ENCODE results near the gene OPCML.

The OPCML gene

GRCh38 chr11:133425245-133425644, 107.1 kb downstream of the OPCML start:
- H2BK120ac ChIP-seq (ENCODE audit: low read depth, low read length): no peak overlapping the region
- no peak overlapping the region for H2AFZ ChIP-seq (ENCODE audit: low read length)
- no peaks in the 10 kb centered on the region for H3K79me1 ChIP-seq (ENCODE audit: low read depth, low read length)
- peaks cover 5 to 16% of the 10 kb centered on the region in 2 donors for H3K4me1 ChIP-seq (ENCODE audit: control insufficient read depth in 2 of 2, insufficient read depth in 1 of 2, low read depth in 1 of 2, low read length in 2 of 2)
- no peak overlapping the region for H3K23ac ChIP-seq (ENCODE audit: low read depth, low read length, poor library complexity)
- H3K18ac ChIP-seq (ENCODE audit: low read length): no peak overlapping the region
- H2BK12ac ChIP-seq (ENCODE audit: low read length): no peak overlapping the region
- H2AK5ac ChIP-seq (ENCODE audit: low read depth, low read length): no peak overlapping the region
- H2BK5ac ChIP-seq (ENCODE audit: low read length): no peak overlapping the region
- H3K4ac ChIP-seq (ENCODE audit: low read length): no peak overlapping the region
- peaks cover 0 to 6% of the 10 kb centered on the region in 2 donors for H3K9me3 ChIP-seq (replicated peaks in 1 of 2; ENCODE audit: control insufficient read depth in 2 of 2, insufficient read depth in 1 of 2, low read depth in 1 of 2, low read length in 2 of 2)
- no peak overlapping the region for H3K9ac ChIP-seq (ENCODE audit: low read depth, low read length, poor library complexity)
- H4K91ac ChIP-seq (ENCODE audit: low read depth, low read length, poor library complexity): no peak overlapping the region
- no peak overlapping the region for H3K27ac ChIP-seq (replicated peaks; ENCODE audit: low read length)
- no peak overlapping the region for H2BK15ac ChIP-seq (ENCODE audit: low read length)
- no peak overlapping the region for H3K14ac ChIP-seq (ENCODE audit: low read length)
- H3K36me3 ChIP-seq (replicated peaks in 1 of 2; ENCODE audit: control insufficient read depth in 2 of 2, insufficient read depth in 2 of 2, low read length in 2 of 2): no peaks in the 10 kb centered on the region
- no peak overlapping the region for H3K4me3 ChIP-seq (ENCODE audit: low read length in 2 of 2)
- no peak overlapping the region for H3K4me2 ChIP-seq (ENCODE audit: insufficient read depth, low read length, poor library complexity, severe bottlenecking)
- H4K8ac ChIP-seq (ENCODE audit: low read depth, low read length): no peak overlapping the region
- no CpG with 5 or more reads among the region's 1 CpG for WGBS, 2 donors (ENCODE audit: extremely low coverage in 2 of 2, insufficient read length in 2 of 2, insufficient replicate concordance in 1 of 2)
- H3K27me3 ChIP-seq (ENCODE audit: control insufficient read depth in 3 of 3, insufficient read depth in 3 of 3, low read depth in 1 of 3, low read length in 3 of 3): no peaks in the 10 kb centered on the region
- DNase-seq (ENCODE audit: low spot score): no peak

DNA sequence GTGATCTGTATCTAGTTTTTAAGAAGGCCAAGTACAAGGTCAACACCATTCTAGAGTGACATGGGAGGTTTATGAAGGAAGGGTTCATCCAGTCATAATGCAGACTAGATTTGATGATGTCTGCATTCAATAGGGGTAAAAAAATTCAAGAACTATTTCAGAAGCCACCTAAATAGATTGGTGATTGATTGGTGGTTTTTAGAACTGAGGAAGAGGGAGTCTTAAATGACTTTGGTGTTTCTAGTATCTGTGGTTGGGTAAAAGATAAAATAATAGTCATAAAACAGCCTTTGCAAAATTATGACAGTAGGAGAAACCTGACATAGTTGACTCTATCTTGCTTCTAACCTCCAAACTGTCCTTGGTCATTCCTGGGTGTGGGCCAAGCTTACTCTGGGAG, 114.1 kb downstream of the OPCML start:
- Histone ChIP-seq H3K23ac (ENCODE audit: low read depth, low read length, poor library complexity) (no peak overlapping the region), H3K9ac (ENCODE audit: low read depth, low read length, poor library complexity) (no peak overlapping the region)

GRCh38 chr11:133414506-133414905, 117.8 kb downstream of the OPCML start:
- Histone ChIP-seq H3K4me2 (ENCODE audit: insufficient read depth, low read length, poor library complexity, severe bottlenecking) (no peak overlapping the region), H2AFZ (ENCODE audit: low read length) (no peak overlapping the region), H3K9me3 (replicated peaks in 1 of 2; ENCODE audit: control insufficient read depth in 2 of 2, insufficient read depth in 1 of 2, low read depth in 1 of 2, low read length in 2 of 2) (peaks cover 0 to 8% of the 10 kb centered on the region in 2 donors), H3K27ac (replicated peaks; ENCODE audit: low read length) (no peak overlapping the region), H2BK12ac (ENCODE audit: low read length) (no peak overlapping the region), H3K4me3 (ENCODE audit: low read length in 2 of 2) (no peak overlapping the region), H3K14ac (ENCODE audit: low read length) (no peak overlapping the region), H2BK15ac (ENCODE audit: low read length) (no peak overlapping the region), H3K36me3 (replicated peaks in 1 of 2; ENCODE audit: control insufficient read depth in 2 of 2, insufficient read depth in 2 of 2, low read length in 2 of 2) (no peaks in the 10 kb centered on the region), H3K79me1 (ENCODE audit: low read depth, low read length) (no peaks in the 10 kb centered on the region), H3K23ac (ENCODE audit: low read depth, low read length, poor library complexity) (no peak overlapping the region), H3K4ac (ENCODE audit: low read length) (no peak overlapping the region), H3K27me3 (ENCODE audit: control insufficient read depth in 3 of 3, insufficient read depth in 3 of 3, low read depth in 1 of 3, low read length in 3 of 3) (no peaks in the 10 kb centered on the region), H4K91ac (ENCODE audit: low read depth, low read length, poor library complexity) (no peak overlapping the region), H2BK120ac (ENCODE audit: low read depth, low read length) (no peak overlapping the region), H2AK5ac (ENCODE audit: low read depth, low read length) (no peak overlapping the region), H4K8ac (ENCODE audit: low read depth, low read length) (no peak overlapping the region), H3K18ac (ENCODE audit: low read length) (no peak overlapping the region), H3K4me1 (ENCODE audit: control insufficient read depth in 2 of 2, insufficient read depth in 1 of 2, low read depth in 1 of 2, low read length in 2 of 2) (peaks cover 5 to 11% of the 10 kb centered on the region in 2 donors), H3K9ac (ENCODE audit: low read depth, low read length, poor library complexity) (no peak overlapping the region), H2BK5ac (ENCODE audit: low read length) (no peak overlapping the region)
- no CpG with 5 or more reads among the region's 6 CpGs for WGBS, 2 donors (ENCODE audit: extremely low coverage in 2 of 2, insufficient read length in 2 of 2, insufficient replicate concordance in 1 of 2)
- no peak for DNase-seq (ENCODE audit: low spot score)

More for the DNA sequence above, 114.1 kb downstream of the OPCML start:
- Histone ChIP-seq H3K4ac (ENCODE audit: low read length) (no peak overlapping the region), H2BK12ac (ENCODE audit: low read length) (no peak overlapping the region), H3K4me3 (ENCODE audit: low read length in 2 of 2) (no peak overlapping the region), H3K27me3 (ENCODE audit: control insufficient read depth in 3 of 3, insufficient read depth in 3 of 3, low read depth in 1 of 3, low read length in 3 of 3) (no peaks in the 10 kb centered on the region), H3K4me2 (ENCODE audit: insufficient read depth, low read length, poor library complexity, severe bottlenecking) (no peak overlapping the region), H2BK5ac (ENCODE audit: low read length) (no peak overlapping the region), H4K8ac (ENCODE audit: low read depth, low read length) (no peak overlapping the region), H3K79me1 (ENCODE audit: low read depth, low read length) (no peaks in the 10 kb centered on the region), H3K27ac (replicated peaks; ENCODE audit: low read length) (no peak overlapping the region), H3K18ac (ENCODE audit: low read length) (no peak overlapping the region), H3K14ac (ENCODE audit: low read length) (no peak overlapping the region), H2BK15ac (ENCODE audit: low read length) (no peak overlapping the region), H2AFZ (ENCODE audit: low read length) (no peak overlapping the region), H2BK120ac (ENCODE audit: low read depth, low read length) (no peak overlapping the region), H3K4me1 (ENCODE audit: control insufficient read depth in 2 of 2, insufficient read depth in 1 of 2, low read depth in 1 of 2, low read length in 2 of 2) (peaks cover 0 to 1% of the 10 kb centered on the region in 2 donors), H3K9me3 (replicated peaks in 1 of 2; ENCODE audit: control insufficient read depth in 2 of 2, insufficient read depth in 1 of 2, low read depth in 1 of 2, low read length in 2 of 2) (peaks cover 0 to 9% of the 10 kb centered on the region in 2 donors), H2AK5ac (ENCODE audit: low read depth, low read length) (no peak overlapping the region), H4K91ac (ENCODE audit: low read depth, low read length, poor library complexity) (no peak overlapping the region), H3K36me3 (replicated peaks in 1 of 2; ENCODE audit: control insufficient read depth in 2 of 2, insufficient read depth in 2 of 2, low read length in 2 of 2) (no peaks in the 10 kb centered on the region)
- no peak for DNase-seq (ENCODE audit: low spot score)

- Histone ChIP-seq H3K23ac (ENCODE audit: low read depth, low read length, poor library complexity) (no peak overlapping the region), H2AFZ (ENCODE audit: low read length) (no peak overlapping the region), H2BK12ac (ENCODE audit: low read length) (no peak overlapping the region), H3K27ac (replicated peaks; ENCODE audit: low read length) (no peak overlapping the region), H2BK15ac (ENCODE audit: low read length) (no peak overlapping the region), H2AK5ac (ENCODE audit: low read depth, low read length) (no peak overlapping the region), H2BK5ac (ENCODE audit: low read length) (no peak overlapping the region), H3K18ac (ENCODE audit: low read length) (no peak overlapping the region), H3K9ac (ENCODE audit: low read depth, low read length, poor library complexity) (no peak overlapping the region), H3K4me3 (ENCODE audit: low read length in 2 of 2) (no peak overlapping the region), H3K36me3 (replicated peaks in 1 of 2; ENCODE audit: control insufficient read depth in 2 of 2, insufficient read depth in 2 of 2, low read length in 2 of 2) (no peaks in the 10 kb centered on the region), H4K8ac (ENCODE audit: low read depth, low read length) (no peak overlapping the region), H2BK120ac (ENCODE audit: low read depth, low read length) (no peak overlapping the region), H3K14ac (ENCODE audit: low read length) (no peak overlapping the region), H3K4me2 (ENCODE audit: insufficient read depth, low read length, poor library complexity, severe bottlenecking) (no peak overlapping the region), H3K79me1 (ENCODE audit: low read depth, low read length) (no peaks in the 10 kb centered on the region), H3K9me3 (replicated peaks in 1 of 2; ENCODE audit: control insufficient read depth in 2 of 2, insufficient read depth in 1 of 2, low read depth in 1 of 2, low read length in 2 of 2) (peaks cover 0 to 2% of the 10 kb centered on the region in 2 donors), H3K4ac (ENCODE audit: low read length) (no peak overlapping the region), H3K4me1 (ENCODE audit: control insufficient read depth in 2 of 2, insufficient read depth in 1 of 2, low read depth in 1 of 2, low read length in 2 of 2) (peaks cover 5 to 13% of the 10 kb centered on the region in 2 donors), H4K91ac (ENCODE audit: low read depth, low read length, poor library complexity) (no peak overlapping the region), H3K27me3 (ENCODE audit: control insufficient read depth in 3 of 3, insufficient read depth in 3 of 3, low read depth in 1 of 3, low read length in 3 of 3) (no peaks in the 10 kb centered on the region)
- WGBS, 2 donors (ENCODE audit: extremely low coverage in 2 of 2, insufficient read length in 2 of 2, insufficient replicate concordance in 1 of 2): no CpG with 5 or more reads among the region's 3 CpGs
- no peak for DNase-seq (ENCODE audit: low spot score)
These were observed 118.6 kb downstream of the OPCML start for GRCh38 chr11:133413703-133414102.
